Osteoblast (primary cell): Measurements from ENCODE around the gene LRMDA. TPM values are rescaled to one million over a fixed set of nuclear protein-coding genes. Genes with fewer than 3 reads are reported as not detected.

ENCODE experiments used
- DNase-seq: peaks from one replicate; pipeline ENCODE4 v3.0.0; 2011; ENCODE audit warnings: low spot score, mixed read lengths; ENCODE audit not compliant: insufficient read length; ENCODE audit errors: missing footprints
- H2AFZ ChIP-seq: 2 replicates; pipeline ENCODE4 v1.6.0; 2011; ENCODE audit warnings: mild to moderate bottlenecking, low read length
- H3K27ac ChIP-seq: 2 replicates; pipeline ENCODE4 v1.5.1; 2011; ENCODE audit warnings: mild to moderate bottlenecking, low read depth, low read length, moderate library complexity
- H3K27me3 ChIP-seq: 2 replicates; pipeline ENCODE4 v1.6.0; 2012; ENCODE audit warnings: mild to moderate bottlenecking, control low read depth, inconsistent platforms, low read length, moderate library complexity; ENCODE audit not compliant: insufficient read depth
- H3K36me3 ChIP-seq: 2 replicates; pipeline ENCODE4 v1.5.1; 2011; ENCODE audit warnings: mild to moderate bottlenecking, low read length, control low read depth, moderate library complexity; ENCODE audit not compliant: insufficient read depth
- H3K4me1 ChIP-seq: 2 replicates; pipeline ENCODE4 v1.5.1; 2011; ENCODE audit warnings: mild to moderate bottlenecking, low read length, control low read depth, moderate library complexity; ENCODE audit not compliant: insufficient read depth
- H3K4me2 ChIP-seq: 2 replicates; pipeline ENCODE4 v1.6.0; 2011; ENCODE audit warnings: mild to moderate bottlenecking, low read length; ENCODE audit not compliant: insufficient read depth
- H3K4me3 ChIP-seq: fragments of 200-600 bp; sonication (generic); 3 replicates; pipeline ENCODE4 v1.5.1; 2012; ENCODE audit warnings: mild to moderate bottlenecking, low read length, inconsistent platforms; ENCODE audit not compliant: insufficient read depth
- H3K79me2 ChIP-seq: 2 replicates; pipeline ENCODE4 v1.6.0; 2012; ENCODE audit warnings: mild to moderate bottlenecking, low read length, control low read depth, inconsistent platforms; ENCODE audit not compliant: insufficient read depth
- H3K9me3 ChIP-seq: 2 replicates; pipeline ENCODE4 v1.5.1; 2011; ENCODE audit warnings: low read depth, low read length, control low read depth
- H4K20me1 ChIP-seq: 2 replicates; pipeline ENCODE4 v1.6.0; 2012; ENCODE audit warnings: mild to moderate bottlenecking, low read length, control low read depth; ENCODE audit not compliant: insufficient read depth
- CTCF ChIP-seq: IDR thresholded peaks from 2 replicates; pipeline ENCODE4 v1.5.1; 2011; ENCODE audit warnings: mild to moderate bottlenecking, low read depth, low read length, moderate library complexity; ENCODE audit errors: extremely low read depth
- total RNA-seq: library from RNA; depleted of rRNA; stranded (reverse); fragments of >200 nt; gene quantifications from 2 replicates; pipeline ENCODE4 v1.2.3, GENCODE V29; 2012

Gene LRMDA
- total RNA-seq, 1 donor, result 18.5 TPM

GRCh38 chr10:76114581-76115001, 683.2 kb downstream of the LRMDA start:
- H3K36me3 ChIP-seq, result no peaks in the 10 kb centered on the region
- peak overlapping the region; percentile 24 for H3K27ac ChIP-seq
- no peak for DNase-seq
- no peaks in the 10 kb centered on the region for H3K27me3 ChIP-seq
- H4K20me1 ChIP-seq, result no peaks in the 10 kb centered on the region
- peaks cover 47% of the 10 kb centered on the region for H3K4me1 ChIP-seq
- H2AFZ ChIP-seq, result peak overlapping the region; percentile 26
- H3K79me2 ChIP-seq, result no peaks in the 10 kb centered on the region
- no peak overlapping the region for H3K4me2 ChIP-seq
- no peak for TF ChIP-seq CTCF
- no peaks in the 10 kb centered on the region for H3K9me3 ChIP-seq
- H3K4me3 ChIP-seq, result no peak overlapping the region

DNA sequence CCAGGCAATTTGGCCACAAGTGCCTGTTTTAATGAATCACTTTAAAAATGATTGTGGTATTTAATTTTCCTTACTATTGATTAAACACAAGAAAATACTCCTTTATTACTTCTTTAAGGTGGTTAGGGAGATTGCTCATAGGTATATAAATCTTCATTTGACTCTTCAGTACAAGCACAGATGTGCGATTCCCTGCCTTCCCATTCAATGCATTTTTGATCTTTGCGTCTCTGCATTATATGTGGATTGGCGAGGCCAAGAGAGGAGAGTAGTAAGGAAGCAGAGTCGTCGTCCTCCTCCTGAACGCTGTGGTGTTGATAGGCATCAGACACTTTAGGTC, 683.7 kb downstream of the LRMDA start:
- no peaks in the 10 kb centered on the region for H4K20me1 ChIP-seq
- H3K4me1 ChIP-seq, result peaks cover 52% of the 10 kb centered on the region
- no peak for DNase-seq
- H3K4me2 ChIP-seq, result no peak overlapping the region
- H3K27me3 ChIP-seq, result no peaks in the 10 kb centered on the region
- no peak overlapping the region for H3K27ac ChIP-seq
- no peaks in the 10 kb centered on the region for H3K79me2 ChIP-seq
- H3K4me3 ChIP-seq, result no peak overlapping the region
- no peaks in the 10 kb centered on the region for H3K36me3 ChIP-seq
- TF ChIP-seq CTCF, result no peak
- no peak overlapping the region for H2AFZ ChIP-seq
- H3K9me3 ChIP-seq, result no peaks in the 10 kb centered on the region

DNA sequence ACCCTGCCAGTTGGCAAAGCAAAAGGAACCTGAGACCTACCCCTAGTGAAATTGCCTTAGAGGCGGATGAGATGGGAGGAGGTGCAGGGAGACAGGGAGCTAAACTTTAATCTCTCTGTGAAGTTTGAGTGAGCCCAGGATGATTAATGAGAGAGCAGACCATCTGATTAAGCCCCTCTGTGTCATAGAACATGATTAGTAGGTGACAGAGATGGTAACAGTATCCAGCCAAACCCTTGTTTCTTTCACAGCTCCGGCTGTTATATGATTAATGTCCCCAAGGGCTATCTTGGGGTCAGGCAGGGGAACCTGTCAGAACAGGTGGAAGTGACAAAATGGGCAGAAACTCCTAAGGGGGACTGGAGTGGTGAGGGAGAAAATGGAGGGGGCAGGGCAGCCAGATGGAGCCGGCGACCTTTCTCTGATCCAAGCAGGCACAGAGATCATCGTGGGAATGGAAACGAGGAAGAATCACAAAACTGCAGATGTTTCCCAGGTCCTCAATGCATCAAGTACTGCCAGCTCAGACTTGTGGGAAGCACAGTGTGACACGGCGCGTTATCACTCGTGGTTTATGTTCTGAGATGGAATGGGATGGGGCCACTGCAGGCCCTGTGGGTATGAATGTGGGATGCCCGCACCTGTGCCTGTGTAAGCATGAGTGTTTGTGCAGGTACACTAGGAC, 684.2 kb downstream of the LRMDA start:
- H4K20me1 ChIP-seq, result no peaks in the 10 kb centered on the region
- no peak for DNase-seq
- no peaks in the 10 kb centered on the region for H3K27me3 ChIP-seq
- no peak overlapping the region for H3K4me3 ChIP-seq
- H3K4me2 ChIP-seq, result no peak overlapping the region
- no peak overlapping the region for H3K27ac ChIP-seq
- TF ChIP-seq CTCF, result no peak
- H3K9me3 ChIP-seq, result no peaks in the 10 kb centered on the region
- H2AFZ ChIP-seq, result no peak overlapping the region
- H3K36me3 ChIP-seq, result no peaks in the 10 kb centered on the region
- H3K79me2 ChIP-seq, result no peaks in the 10 kb centered on the region
- H3K4me1 ChIP-seq, result peaks cover 53% of the 10 kb centered on the region

DNA sequence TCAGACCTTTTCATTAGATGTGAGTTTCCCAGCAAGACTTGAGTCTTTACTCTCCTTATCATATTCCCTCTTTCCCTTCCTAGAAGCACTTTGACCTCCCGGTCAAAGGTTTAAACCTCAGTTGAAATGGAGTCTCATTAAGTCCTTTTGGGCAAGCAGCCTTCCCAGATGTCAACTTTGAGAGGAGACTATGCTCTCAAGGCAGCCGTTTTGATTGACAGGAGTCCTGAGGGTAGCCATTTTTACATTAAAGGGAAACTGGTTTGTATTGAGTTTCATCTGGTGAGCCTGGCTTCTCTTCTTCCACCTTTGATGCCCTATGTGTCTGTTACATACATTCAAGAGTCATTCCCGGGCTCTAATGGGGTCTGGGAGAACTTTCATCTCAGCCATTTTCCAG, 685.1 kb downstream of the LRMDA start:
- Histone ChIP-seq H3K27me3 (no peaks in the 10 kb centered on the region), H3K4me1 (peaks cover 53% of the 10 kb centered on the region)

More for the DNA sequence above, 685.1 kb downstream of the LRMDA start:
- Histone ChIP-seq H2AFZ (no peak overlapping the region), H4K20me1 (no peaks in the 10 kb centered on the region), H3K79me2 (no peaks in the 10 kb centered on the region), H3K27ac (no peak overlapping the region), H3K9me3 (no peaks in the 10 kb centered on the region), H3K4me3 (no peak overlapping the region), H3K36me3 (no peaks in the 10 kb centered on the region), H3K4me2 (no peak overlapping the region)
- no peak for TF ChIP-seq CTCF
- DNase-seq, result no peak
